Type B pancreatic cell (in vitro differentiated cells): ENCODE measurements around the gene MCC. TPM values are rescaled to one million over a fixed set of nuclear protein-coding genes. Genes with fewer than 3 reads are reported as not detected.

Experiments
- DNase-seq: peaks from one replicate; pipeline ENCODE4 v3.0.0; 2021; ENCODE audit warnings: mixed read lengths; ENCODE audit not compliant: unreplicated experiment; ENCODE audit errors: extremely low spot score
- H3K27ac Mint-ChIP-seq: 2 replicates; pipeline ENCODE4 v1.8.0; 2021; ENCODE audit warnings: mild to moderate bottlenecking, mixed read lengths
- H3K27me3 Mint-ChIP-seq: 2 replicates; pipeline ENCODE4 v1.8.0; 2021; ENCODE audit warnings: mixed read lengths
- H3K36me3 Mint-ChIP-seq: 2 replicates; pipeline ENCODE4 v1.8.0; 2021; ENCODE audit warnings: mixed read lengths
- H3K4me1 Mint-ChIP-seq: one replicate; pipeline ENCODE4 v1.8.0; 2021; ENCODE audit warnings: mixed read lengths; ENCODE audit not compliant: unreplicated experiment
- H3K4me3 Mint-ChIP-seq: 2 replicates; pipeline ENCODE4 v1.8.0; 2021; ENCODE audit warnings: mild to moderate bottlenecking, mixed read lengths
- H3K9me3 Mint-ChIP-seq: 2 replicates; pipeline ENCODE4 v1.8.0; 2021; ENCODE audit warnings: mixed read lengths
- total RNA-seq: library from RNA; stranded (reverse); gene quantifications from 2 replicates; pipeline ENCODE4 v1.2.1, GENCODE V29; 2021; ENCODE audit warnings: low replicate concordance
- TF ChIP-seq, protein P1 (sequence below): fragments of 200-600 bp; sonication (generic); conservative IDR thresholded peaks from 2 replicates; pipeline ENCODE4 v1.5.0; 2021; ENCODE audit warnings: antibody characterized with exemption, mild to moderate bottlenecking

Gene MCC
- total RNA-seq, 1 donor from 2014 or later = 24.0 TPM

GRCh38 chr5:113029614-113030013, 458.6 kb downstream of the MCC start:
- DNase-seq = no peak
- no peak overlapping the region for H3K4me3 Mint-ChIP-seq
- no peaks in the 10 kb centered on the region for H3K9me3 Mint-ChIP-seq
- TF ChIP-seq, protein P1, sequence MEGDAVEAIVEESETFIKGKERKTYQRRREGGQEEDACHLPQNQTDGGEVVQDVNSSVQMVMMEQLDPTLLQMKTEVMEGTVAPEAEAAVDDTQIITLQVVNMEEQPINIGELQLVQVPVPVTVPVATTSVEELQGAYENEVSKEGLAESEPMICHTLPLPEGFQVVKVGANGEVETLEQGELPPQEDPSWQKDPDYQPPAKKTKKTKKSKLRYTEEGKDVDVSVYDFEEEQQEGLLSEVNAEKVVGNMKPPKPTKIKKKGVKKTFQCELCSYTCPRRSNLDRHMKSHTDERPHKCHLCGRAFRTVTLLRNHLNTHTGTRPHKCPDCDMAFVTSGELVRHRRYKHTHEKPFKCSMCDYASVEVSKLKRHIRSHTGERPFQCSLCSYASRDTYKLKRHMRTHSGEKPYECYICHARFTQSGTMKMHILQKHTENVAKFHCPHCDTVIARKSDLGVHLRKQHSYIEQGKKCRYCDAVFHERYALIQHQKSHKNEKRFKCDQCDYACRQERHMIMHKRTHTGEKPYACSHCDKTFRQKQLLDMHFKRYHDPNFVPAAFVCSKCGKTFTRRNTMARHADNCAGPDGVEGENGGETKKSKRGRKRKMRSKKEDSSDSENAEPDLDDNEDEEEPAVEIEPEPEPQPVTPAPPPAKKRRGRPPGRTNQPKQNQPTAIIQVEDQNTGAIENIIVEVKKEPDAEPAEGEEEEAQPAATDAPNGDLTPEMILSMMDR = no peak
- peaks cover 9% of the 10 kb centered on the region for H3K4me1 Mint-ChIP-seq
- H3K27ac Mint-ChIP-seq = no peak overlapping the region
- peaks cover 24% of the 10 kb centered on the region for H3K36me3 Mint-ChIP-seq
- H3K27me3 Mint-ChIP-seq = no peaks in the 10 kb centered on the region

- peaks cover 14% of the 10 kb centered on the region for H3K4me1 Mint-ChIP-seq
- no peak for DNase-seq
- H3K27ac Mint-ChIP-seq = no peak overlapping the region
- H3K36me3 Mint-ChIP-seq = peaks cover 35% of the 10 kb centered on the region
- no peaks in the 10 kb centered on the region for H3K27me3 Mint-ChIP-seq
- no peak overlapping the region for H3K4me3 Mint-ChIP-seq
- TF ChIP-seq, protein P1 = no peak
- no peaks in the 10 kb centered on the region for H3K9me3 Mint-ChIP-seq
Observed at GRCh38 chr5:113027431-113027830, 460.8 kb downstream of the MCC start.

DNA sequence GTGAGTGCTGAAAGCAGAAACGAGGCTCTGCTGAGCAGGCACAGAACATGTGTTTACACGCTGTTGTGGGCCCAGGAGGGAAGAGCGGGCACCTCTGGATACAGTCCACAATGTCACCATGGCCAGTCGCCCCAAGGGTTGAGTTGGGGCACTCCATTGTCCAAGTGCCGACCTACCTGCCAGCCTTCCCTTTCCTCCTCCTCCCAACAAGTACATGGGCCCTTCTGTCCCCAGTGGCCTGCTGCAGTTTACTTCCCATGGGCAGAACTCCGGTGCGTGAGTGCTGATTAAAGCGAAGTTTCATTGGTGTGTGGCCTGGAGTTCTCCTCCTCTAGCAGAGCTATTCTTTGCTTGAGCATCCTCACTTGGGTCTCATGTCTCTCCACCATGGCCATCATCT, 461.2 kb downstream of the MCC start:
- H3K9me3 Mint-ChIP-seq = no peaks in the 10 kb centered on the region
- H3K4me1 Mint-ChIP-seq = peaks cover 17% of the 10 kb centered on the region
- TF ChIP-seq, protein P1 = no peak
- DNase-seq = no peak
- H3K27me3 Mint-ChIP-seq = no peaks in the 10 kb centered on the region
- H3K4me3 Mint-ChIP-seq = no peak overlapping the region
- H3K27ac Mint-ChIP-seq = no peak overlapping the region
- peaks cover 36% of the 10 kb centered on the region for H3K36me3 Mint-ChIP-seq

GRCh38 chr5:113026211-113026610, 462.0 kb downstream of the MCC start:
- no peaks in the 10 kb centered on the region for H3K27me3 Mint-ChIP-seq
- TF ChIP-seq, protein P1 = no peak
- DNase-seq = no peak
- H3K4me1 Mint-ChIP-seq = peaks cover 17% of the 10 kb centered on the region
- H3K4me3 Mint-ChIP-seq = no peak overlapping the region
- no peaks in the 10 kb centered on the region for H3K9me3 Mint-ChIP-seq
- H3K27ac Mint-ChIP-seq = no peak overlapping the region
- H3K36me3 Mint-ChIP-seq = peaks cover 36% of the 10 kb centered on the region

GRCh38 chr5:113025596-113025995, 462.7 kb downstream of the MCC start:
- no peak overlapping the region for H3K27ac Mint-ChIP-seq
- peaks cover 38% of the 10 kb centered on the region for H3K36me3 Mint-ChIP-seq
- TF ChIP-seq, protein P1 = no peak
- no peak for DNase-seq
- peaks cover 13% of the 10 kb centered on the region for H3K4me1 Mint-ChIP-seq
- H3K27me3 Mint-ChIP-seq = no peaks in the 10 kb centered on the region
- H3K9me3 Mint-ChIP-seq = no peaks in the 10 kb centered on the region
- no peak overlapping the region for H3K4me3 Mint-ChIP-seq

GRCh38 chr5:113024076-113024697, 464.1 kb downstream of the MCC start:
- peaks cover 40% of the 10 kb centered on the region for H3K36me3 Mint-ChIP-seq
- DNase-seq = no peak
- peaks cover 13% of the 10 kb centered on the region for H3K4me1 Mint-ChIP-seq
- no peak overlapping the region for H3K27ac Mint-ChIP-seq
- H3K27me3 Mint-ChIP-seq = no peaks in the 10 kb centered on the region
- TF ChIP-seq, protein P1 = no peak
- H3K9me3 Mint-ChIP-seq = no peaks in the 10 kb centered on the region
- no peak overlapping the region for H3K4me3 Mint-ChIP-seq
